Endothelial cell of umbilical vein (primary cell): ENCODE results near the gene ALDH1L1. TPM values are rescaled to one million over a fixed set of nuclear protein-coding genes. Genes with fewer than 3 reads are reported as not detected.

Source experiments
- BruUV-seq: library from RNA; stranded (reverse); fragments of 400-500 nt; replicated peaks from 2 replicates; lab custom pipeline; 2021; lab: Mats Ljungman, UMichigan
- CTCF ChIA-PET: fragments of 300-600, 350-600 bp; sonication (Branson Sonifier 250); formaldehyde crosslinking; loops from one replicate; lab custom pipeline; 2021; ENCODE audit warnings: antibody characterized with exemption, inconsistent platforms; lab: Charles Lee
- POLR2A ChIA-PET: fragments of 300-600, 350-600 bp; sonication (Branson Sonifier 250); formaldehyde crosslinking; loops from one replicate; lab custom pipeline; 2021; ENCODE audit warnings: antibody characterized with exemption, inconsistent platforms; lab: Charles Lee
- DNase-seq: peaks from one replicate; pipeline ENCODE4 v3.0.0-alpha.2; 2011; ENCODE audit warnings: low read depth, low spot score
- FAIRE-seq: peaks from 2 replicates; lab custom pipeline; 2011; peaks lifted over from hg19 to GRCh38; lab: Jason Lieb, UNC
- H2AFZ ChIP-seq: 2 replicates; pipeline ENCODE4 v1.6.0; 2012; ENCODE audit warnings: low read depth, low read length, control low read depth, inconsistent platforms
- H3K27ac ChIP-seq: 2 replicates; pipeline ENCODE4 v1.5.1; 2011; ENCODE audit warnings: low read depth, mild to moderate bottlenecking, control low read depth, low read length, moderate library complexity; ENCODE audit not compliant: insufficient read depth
- H3K27me3 ChIP-seq, 2 experiments: 2 replicates each; pipeline versions ENCODE4 v1.6.0 to v1.6.1; 2011; ENCODE audit warnings: low read length in 2 of 2, mixed read lengths in 1 of 2; ENCODE audit not compliant: control insufficient read depth in 2 of 2, insufficient read depth in 2 of 2
- H3K36me3 ChIP-seq, 2 experiments: 2 replicates in 1 of 2; 3 replicates in 1 of 2; pipeline ENCODE4 v1.5.1; 2011; ENCODE audit warnings: low read length in 2 of 2, mild to moderate bottlenecking in 1 of 2, moderate library complexity in 1 of 2; ENCODE audit not compliant: control insufficient read depth in 2 of 2, insufficient read depth in 2 of 2; ENCODE audit errors: extremely low read depth in 1 of 2
- H3K4me1 ChIP-seq: 3 replicates; pipeline ENCODE4 v1.5.1; 2011; ENCODE audit warnings: mild to moderate bottlenecking, low read length; ENCODE audit not compliant: control insufficient read depth, insufficient read depth; ENCODE audit errors: extremely low read depth
- H3K4me2 ChIP-seq: 2 replicates; pipeline ENCODE4 v1.6.1; 2011; ENCODE audit warnings: low read length, control low read depth, mixed read lengths; ENCODE audit not compliant: insufficient read depth
- H3K4me3 ChIP-seq, 3 experiments: fragments of 200-600 bp in 1 of 3; sonication (generic), shearing (Covaris generic) in 1 of 3; replicated peaks in 1 of 3; 2 replicates each; pipeline ENCODE4 v1.5.1; 2011 to 2016; ENCODE audit warnings: control low read depth in 3 of 3, low read length in 3 of 3, mild to moderate bottlenecking in 2 of 3, inconsistent platforms in 1 of 3, low read depth in 1 of 3, moderate library complexity in 1 of 3; ENCODE audit not compliant: insufficient read depth in 1 of 3
- H3K79me2 ChIP-seq: 2 replicates; pipeline ENCODE4 v1.6.0; 2012; ENCODE audit warnings: low read length, inconsistent platforms; ENCODE audit not compliant: control insufficient read depth, insufficient read depth
- H3K9ac ChIP-seq: replicated peaks from 2 replicates; pipeline ENCODE3; 2011; ENCODE audit warnings: low read length, control low read depth; ENCODE audit not compliant: insufficient read depth; ENCODE audit errors: extremely low read depth
- H3K9me1 ChIP-seq: replicated peaks from 3 replicates; pipeline ENCODE4 v1.6.0; 2011; ENCODE audit warnings: mild to moderate bottlenecking, low read length; ENCODE audit not compliant: control insufficient read depth, insufficient read depth; ENCODE audit errors: extremely low read depth
- H3K9me3 ChIP-seq: replicated peaks from 2 replicates; pipeline ENCODE4 v1.5.1; 2012; ENCODE audit warnings: low read length, inconsistent platforms; ENCODE audit not compliant: control insufficient read depth, insufficient read depth
- H4K20me1 ChIP-seq: replicated peaks from 2 replicates; pipeline ENCODE3; 2011; ENCODE audit warnings: mild to moderate bottlenecking, low read length; ENCODE audit not compliant: control insufficient read depth, insufficient read depth; ENCODE audit errors: extremely low read depth
- CTCF ChIP-seq, 2 donors: IDR thresholded peaks; 1 replicate in 1 of 2; 2 replicates in 1 of 2; pipeline ENCODE4 v1.5.1; 2011; ENCODE audit warnings: low read length in 2 of 2, mild to moderate bottlenecking in 2 of 2, moderate library complexity in 2 of 2, control low read depth in 1 of 2, inconsistent platforms in 1 of 2, low read depth in 1 of 2; ENCODE audit not compliant: insufficient read depth in 1 of 2; ENCODE audit errors: extremely low read depth in 1 of 2
- MYC ChIP-seq: IDR thresholded peaks from one replicate; pipeline ENCODE4 v1.6.1; 2011; ENCODE audit warnings: mild to moderate bottlenecking, low read depth, low read length
- POLR2A ChIP-seq: IDR thresholded peaks from 2 replicates; pipeline ENCODE4 v1.6.1; 2012; ENCODE audit warnings: low read depth, mild to moderate bottlenecking, control low read depth, low read length
- POLR2AphosphoS5 ChIP-seq: IDR thresholded peaks from 2 replicates; pipeline ENCODE4 v1.6.1; 2012; ENCODE audit warnings: low read depth, mild to moderate bottlenecking, control low read depth, low read length, moderate library complexity; ENCODE audit not compliant: insufficient read depth
- dilution Hi-C: fragments of 300-500 bp; cut with MboI; formaldehyde crosslinking; loops from one replicate; pipeline ENCODE4 v1.15.0; 2019; ENCODE audit warnings: low sequenced_read_pairs; ENCODE audit not compliant: extremely low pct_ligation_motif_present
- intact Hi-C: fragments of 100-400 bp; cut with micrococcal nuclease; formaldehyde crosslinking; loops from one replicate; pipeline ENCODE4 v1.10.0; 2022
- polyA plus RNA-seq, 4 experiments: library from polyadenylated mRNA; depleted of rRNA in 3 of 4; stranded (reverse) in 3 of 4; unstranded in 1 of 4; fragments of >200 nt; gene quantifications; 2 replicates each; pipeline versions ENCODE4 v1.2.1 to v1.2.3, GENCODE V29; 2011 to 2012; ENCODE audit warnings: missing spikeins in 1 of 4
- total RNA-seq: library from RNA; stranded (reverse); gene quantifications from 2 replicates; pipeline ENCODE4 v1.2.3, GENCODE V29; 2021

Gene ALDH1L1
- total and polyA plus RNA-seq, 2 donors (not counting 3 experiments of a cell fraction or from before 2014, with no cell fraction given), result not detected

- peak; percentile 46 for TF ChIP-seq POLR2AphosphoS5
- TF ChIP-seq MYC, result no peak
- TF ChIP-seq CTCF (IDR thresholded peaks at IDR 0.05; ENCODE audit: extremely low read depth in 1 of 2, insufficient read depth in 1 of 2, low read depth in 1 of 2, low read length in 2 of 2), result peak; percentile 18 to 58
- TF ChIP-seq POLR2A, result no peak
- dilution Hi-C loops, result no loop called here
- peak within 1 kb of the TSS; percentile 84 for H3K4me2 ChIP-seq
- no peaks in the 10 kb centered on the region for H3K9me3 ChIP-seq
- TSS peak; percentile 16 for BruUV-seq
- peak within 1 kb of the TSS; percentile 59 for H3K9ac ChIP-seq
- no peaks in the 10 kb centered on the region for H4K20me1 ChIP-seq
- H3K9me1 ChIP-seq, result no peaks in the 10 kb centered on the region
- intact Hi-C loops, result loop anchor here (5.0 kb wide), 3 partner anchors 92 to 273 kb away; partner anchors contain the start of gene KLF15
- DNase-seq (peak; percentile 74), FAIRE-seq (no peak)
- H3K36me3 ChIP-seq, result no peaks in the 10 kb centered on the region
- ChIA-PET CTCF (interaction anchor here (0.7 to 1.3 kb wide), 5 partner anchors 11 to 112 kb away, joined by 3 to 6 read pairs (median 3); no protein-coding TSS in a partner anchor), POLR2A (no interaction called here)
- peaks cover 2% of the 10 kb centered on the region for H3K79me2 ChIP-seq
- H3K27me3 ChIP-seq, result peaks cover 2 to 3% of the 10 kb centered on the region in 2 experiments
- peaks cover 5% of the 10 kb centered on the region for H3K4me1 ChIP-seq
- peak within 1 kb of the TSS; percentile 81 for H2AFZ ChIP-seq
- peak within 1 kb of the TSS; percentile 41 for H3K27ac ChIP-seq
- H3K4me3 ChIP-seq, result peak within 1 kb of the TSS; percentile 65 to 82 (median 71)
Observed at GRCh38 chr3:126083913-126084767, 96.2 kb downstream of the ALDH1L1 start, which contains the start of gene SLC41A3. Gene SLC41A3 (minus strand): TSS chr3:126084124. CDS start chr3:126068219, 15,905 bp downstream.
